ENCODE results near the gene ADIPOQ.
"Not testable (repeated sequence)": the region's sequence is repeated elsewhere in the genome, so short reads cannot be mapped to it uniquely, and the experiment has no call there.

ADIPOQ gene

DNA sequence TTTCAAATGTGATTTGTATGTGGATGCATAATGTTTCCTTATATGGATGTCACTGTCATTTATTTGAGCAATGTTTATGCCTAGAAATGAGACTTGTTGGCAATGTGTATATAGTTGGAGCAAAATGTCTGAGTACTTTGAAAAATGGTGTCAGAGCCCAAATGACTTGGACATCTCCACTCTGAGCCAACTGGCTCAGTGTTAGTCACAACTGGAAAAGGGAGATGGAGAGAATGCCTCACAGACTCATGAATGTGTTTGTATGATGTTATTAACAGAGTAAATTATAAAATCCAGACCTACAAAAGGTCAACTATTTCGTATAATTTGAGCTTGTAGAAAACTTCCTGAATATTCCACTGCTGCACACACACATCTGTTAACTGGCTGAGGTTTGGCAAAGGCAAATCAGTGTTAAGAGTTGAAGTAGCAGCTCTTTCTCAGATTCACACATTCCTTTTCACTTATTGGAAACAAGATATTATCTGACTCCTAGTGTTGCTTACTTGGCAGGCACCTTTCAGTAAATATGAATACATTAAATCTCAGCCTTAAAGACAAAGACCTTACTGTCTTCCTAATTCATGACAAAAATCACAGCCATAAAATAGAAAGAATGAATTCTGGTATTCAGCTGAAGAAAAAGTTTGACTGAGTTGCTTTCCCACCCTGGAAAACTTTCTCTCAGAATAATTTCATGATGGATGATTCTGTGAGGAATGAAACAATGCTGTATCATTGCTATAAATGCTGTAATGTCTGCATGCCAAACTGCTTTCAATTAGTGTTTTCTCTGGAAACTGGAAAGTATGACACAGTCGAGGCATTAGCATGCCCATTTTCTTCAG, 27.0 kb downstream of the ADIPOQ start:
- TF ChIP-seq CTCF (IDR thresholded peaks at IDR 0.05; ENCODE audit: borderline replicate concordance, insufficient read depth, low read depth, low read length) = no peak
- H3K4me3 ChIP-seq (ENCODE audit: low read depth, low read length) = no peak overlapping the region

GRCh38 chr3:186870421-186871201, 28.1 kb downstream of the ADIPOQ start:
- TF ChIP-seq CTCF (IDR thresholded peaks at IDR 0.05; ENCODE audit: borderline replicate concordance, insufficient read depth, low read depth, low read length) = no peak
- H3K4me3 ChIP-seq (ENCODE audit: low read depth, low read length) = no peak overlapping the region

DNA sequence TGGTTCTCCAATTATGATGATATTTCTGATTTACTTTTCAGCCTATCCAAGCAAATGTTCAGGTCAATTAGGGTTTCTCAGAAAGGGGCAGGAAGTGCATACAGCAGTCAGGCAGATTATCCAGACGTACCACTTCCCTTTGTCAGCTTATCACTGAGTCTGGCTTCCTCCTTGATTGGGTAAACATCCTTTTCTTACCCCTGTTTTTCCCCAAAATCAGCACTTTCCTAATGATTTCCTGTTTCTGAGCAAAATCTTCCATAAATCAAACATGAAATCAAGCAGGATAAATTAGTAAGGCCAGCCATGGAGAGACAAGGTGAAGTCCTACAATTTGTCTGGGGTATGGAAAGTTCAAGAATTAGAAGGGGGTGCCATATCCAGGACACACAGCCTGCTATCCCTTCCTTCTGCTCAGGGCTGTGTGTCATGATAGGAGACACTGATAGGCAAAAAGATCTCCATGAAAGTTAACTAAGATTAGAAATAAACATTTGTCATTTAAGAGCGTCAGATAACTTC, 29.0 kb downstream of the ADIPOQ start:
- no peak overlapping the region for H3K4me3 ChIP-seq (ENCODE audit: low read depth, low read length)
- TF ChIP-seq CTCF (IDR thresholded peaks at IDR 0.05; ENCODE audit: borderline replicate concordance, insufficient read depth, low read depth, low read length) = no peak

- H3K4me3 ChIP-seq (ENCODE audit: low read depth, low read length) = not testable (repeated sequence)
Observed at GRCh38 chr3:186873796-186874195, 31.3 kb downstream of the ADIPOQ start.

DNA sequence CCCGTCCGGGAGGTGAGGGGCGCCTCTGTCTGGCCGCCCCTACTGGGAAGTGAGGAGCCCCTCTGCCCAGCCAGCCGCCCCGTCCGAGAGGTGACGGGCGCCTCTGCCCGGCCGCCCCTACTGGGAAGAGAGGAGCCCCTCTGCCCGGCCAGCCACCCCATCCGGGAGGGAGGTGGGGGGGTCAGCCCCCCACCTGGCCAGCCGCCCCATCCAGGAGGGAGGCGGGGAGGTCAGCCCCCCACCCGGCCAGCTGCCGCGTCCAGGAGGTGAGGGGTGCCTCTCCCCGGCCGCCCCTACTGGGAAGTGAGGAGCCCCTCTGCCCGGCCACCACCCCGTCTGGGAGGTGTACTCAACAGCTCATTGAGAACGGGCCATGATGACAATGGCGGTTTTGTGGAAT, 31.7 kb downstream of the ADIPOQ start:
- H3K4me3 ChIP-seq (ENCODE audit: low read depth, low read length) = not testable (repeated sequence)

DNA sequence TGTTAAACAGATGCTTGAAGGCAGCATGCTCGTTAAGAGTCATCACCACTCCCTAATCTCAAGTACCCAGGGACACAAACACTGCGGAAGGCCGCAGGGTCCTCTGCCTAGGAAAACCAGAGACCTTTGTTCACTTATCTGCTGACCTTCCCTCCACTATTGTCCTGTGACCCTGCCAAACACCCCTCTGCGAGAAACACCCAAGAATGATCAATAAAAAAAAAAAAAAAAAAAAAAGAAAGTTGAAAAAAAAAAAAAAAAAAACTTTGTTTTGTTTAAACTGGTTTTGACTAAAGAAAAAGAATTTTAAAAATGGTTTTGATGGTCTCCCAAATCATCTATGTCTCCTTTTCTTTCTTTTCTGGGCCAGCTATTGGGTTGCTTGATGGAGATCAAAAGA, 32.3 kb downstream of the ADIPOQ start:
- not testable (repeated sequence) for H3K4me3 ChIP-seq (ENCODE audit: low read depth, low read length)

GRCh38 chr3:186875708-186876107, 33.2 kb downstream of the ADIPOQ start:
- TF ChIP-seq CTCF (IDR thresholded peaks at IDR 0.05; ENCODE audit: borderline replicate concordance, insufficient read depth, low read depth, low read length) = no peak
- no peak overlapping the region for H3K4me3 ChIP-seq (ENCODE audit: low read depth, low read length)

GRCh38 chr3:186879781-186880180, 37.3 kb downstream of the ADIPOQ start:
- no peak overlapping the region for H3K4me3 ChIP-seq (ENCODE audit: low read depth, low read length)
- TF ChIP-seq CTCF (IDR thresholded peaks at IDR 0.05; ENCODE audit: borderline replicate concordance, insufficient read depth, low read depth, low read length) = no peak

Data from GM12875 (cell line).